PC-9 (cell line): ENCODE data around the gene ZNF428. TPM values are rescaled to one million over a fixed set of nuclear protein-coding genes. Genes with fewer than 3 reads are reported as not detected.

Experiments used
- BruUV-seq: library from RNA; stranded (reverse); fragments of 400-500 nt; replicated peaks from 2 replicates; lab custom pipeline; 2021; lab: Mats Ljungman, UMichigan
- CTCF ChIA-PET: fragments of 300-600 bp; sonication (Branson Sonifier 250); formaldehyde crosslinking; loops from one replicate; lab custom pipeline; 2022; ENCODE audit warnings: antibody characterized with exemption; lab: Charles Lee
- POLR2A ChIA-PET: fragments of 300-600 bp; sonication (Branson Sonifier 250); formaldehyde crosslinking; loops from one replicate; lab custom pipeline; 2022; ENCODE audit warnings: antibody characterized with exemption; ENCODE audit not compliant: unreplicated experiment; lab: Charles Lee
- DNase-seq, 2 experiments: peaks; one replicate each; pipeline versions ENCODE4 v3.0.0 to v3.0.0-alpha.2; 2015 to 2022; ENCODE audit warnings: mixed read lengths in 1 of 2
- H2AFZ ChIP-seq: fragments of 200-600 bp; sonication (generic); 2 replicates; pipeline ENCODE4 v1.8.1; 2017; ENCODE audit warnings: antibody characterized with exemption
- H3F3A ChIP-seq: fragments of 200-600 bp; sonication (generic); 2 replicates; pipeline ENCODE4 v1.8.1; 2017; ENCODE audit warnings: antibody characterized with exemption, mild to moderate bottlenecking, low read depth; ENCODE audit not compliant: insufficient read depth
- H3K27ac ChIP-seq: fragments of 200-600 bp; sonication (generic); 2 replicates; pipeline ENCODE4 v1.6.1; 2016; ENCODE audit warnings: mixed run types
- H3K27me3 ChIP-seq: fragments of 200-600 bp; sonication (generic); 2 replicates; pipeline ENCODE4 v1.6.1; 2016; ENCODE audit warnings: low read depth, mixed run types; ENCODE audit not compliant: insufficient read depth
- H3K36me3 ChIP-seq: fragments of 200-600 bp; sonication (generic); 2 replicates; pipeline ENCODE4 v1.6.1; 2016; ENCODE audit warnings: low read depth, mixed run types
- H3K4me1 ChIP-seq: fragments of 200-600 bp; sonication (generic); replicated peaks from 2 replicates; pipeline ENCODE4 v1.6.1; 2016; ENCODE audit warnings: mixed run types; ENCODE audit not compliant: insufficient read depth
- H3K4me2 ChIP-seq: fragments of 200-600 bp; sonication (generic); 2 replicates; pipeline ENCODE4 v1.6.1; 2017; ENCODE audit warnings: mixed run types
- H3K4me3 ChIP-seq: fragments of 200-600 bp; sonication (generic); 2 replicates; pipeline ENCODE4 v1.6.1; 2016; ENCODE audit warnings: mixed run types
- H3K79me2 ChIP-seq: fragments of 200-600 bp; sonication (generic); 2 replicates; pipeline ENCODE4 v1.6.1; 2017; ENCODE audit warnings: low read depth, mixed run types
- H3K9me2 ChIP-seq: fragments of 200-600 bp; sonication (generic); 2 replicates; pipeline ENCODE4 v1.8.1; 2017; ENCODE audit warnings: mild to moderate bottlenecking; ENCODE audit not compliant: insufficient read depth
- H3K9me3 ChIP-seq: fragments of 200-600 bp; sonication (generic); 2 replicates; pipeline ENCODE4 v1.8.1; 2016; ENCODE audit warnings: low read depth; ENCODE audit not compliant: insufficient read depth
- H4K20me1 ChIP-seq: fragments of 200-600 bp; sonication (generic); 2 replicates; pipeline ENCODE4 v1.8.1; 2017; ENCODE audit not compliant: insufficient read depth
- CTCF ChIP-seq: fragments of 200-600 bp; sonication (generic); conservative IDR thresholded peaks from 2 replicates; pipeline ENCODE4 v1.6.1; 2017; ENCODE audit warnings: mixed run types, antibody characterized with exemption, mild to moderate bottlenecking, moderate library complexity
- EZH2 ChIP-seq: fragments of 200-600 bp; sonication (generic); IDR thresholded peaks from 2 replicates; pipeline ENCODE4 v1.8.0; 2017; ENCODE audit warnings: antibody characterized with exemption, low read depth
- intact Hi-C: fragments of 100-400 bp; cut with micrococcal nuclease; formaldehyde crosslinking; loops from one replicate; pipeline ENCODE4 v1.10.0; 2022; ENCODE audit not compliant: unreplicated experiment
- total RNA-seq: library from RNA; stranded (reverse); gene quantifications from 2 replicates; pipeline ENCODE4 v1.2.3, GENCODE V29; 2021

Gene ZNF428
- total RNA-seq, 1 experiment from 2014 or later: 46.6 TPM

- no TSS peak for BruUV-seq
- H3K79me2 ChIP-seq: peaks cover 4% of the 10 kb centered on the region
- DNase-seq: no peak
- POLR2A ChIA-PET: no interaction called here
- H3K27ac ChIP-seq: no peak overlapping the region
- no peaks in the 10 kb centered on the region; the same call in 1 of the 2 replicates for H3K36me3 ChIP-seq
- H3F3A ChIP-seq: no peaks in the 10 kb centered on the region
- H3K4me3 ChIP-seq: no peak overlapping the region
- intact Hi-C loops: no loop called here
- H4K20me1 ChIP-seq: no peaks in the 10 kb centered on the region; the same call in 1 of the 2 replicates
- H3K4me1 ChIP-seq: peaks cover 4% of the 10 kb centered on the region; the same call in 1 of the 2 replicates
- no peaks in the 10 kb centered on the region for H3K9me3 ChIP-seq
- H3K4me2 ChIP-seq: no peak overlapping the region
- H3K27me3 ChIP-seq: no peaks in the 10 kb centered on the region
- no peak overlapping the region for H2AFZ ChIP-seq
- no peaks in the 10 kb centered on the region for H3K9me2 ChIP-seq
- TF ChIP-seq EZH2: no peak
- TF ChIP-seq CTCF: no peak
- CTCF ChIA-PET: no interaction called here
Observed at GRCh38 chr19:43569657-43570056, 49.8 kb downstream of the ZNF428 start.

- Histone ChIP-seq H2AFZ (no peak overlapping the region), H3K4me2 (no peak overlapping the region), H3F3A (peaks cover 8% of the 10 kb centered on the region; the same call in 1 of the 2 replicates), H3K27ac (no peak overlapping the region), H3K9me2 (no peaks in the 10 kb centered on the region), H3K27me3 (no peaks in the 10 kb centered on the region), H3K79me2 (no peaks in the 10 kb centered on the region), H3K9me3 (no peaks in the 10 kb centered on the region), H4K20me1 (no peaks in the 10 kb centered on the region; the same call in 1 of the 2 replicates), H3K4me3 (no peak overlapping the region), H3K4me1 (no peaks in the 10 kb centered on the region), H3K36me3 (no peaks in the 10 kb centered on the region)
- no TSS peak for BruUV-seq
- intact Hi-C loops: no loop called here
- POLR2A ChIA-PET: no interaction called here
- CTCF ChIA-PET: no interaction called here
- DNase-seq: no peak
- no peak for TF ChIP-seq EZH2
- no peak for TF ChIP-seq CTCF
Observed at GRCh38 chr19:43564800-43565199, 54.6 kb downstream of the ZNF428 start.

GRCh38 chr19:43563816-43564457 lies 55.5 kb downstream of the ZNF428 start:
- TF ChIP-seq EZH2 (no peak), CTCF (no peak)
- intact Hi-C loops: no loop called here
- H3K27ac ChIP-seq: no peak overlapping the region
- H3K27me3 ChIP-seq: no peaks in the 10 kb centered on the region
- H3K36me3 ChIP-seq: no peaks in the 10 kb centered on the region
- DNase-seq: no peak
- no peaks in the 10 kb centered on the region for H3K9me3 ChIP-seq
- CTCF ChIA-PET: no interaction called here
- H3K79me2 ChIP-seq: no peaks in the 10 kb centered on the region
- H3K4me1 ChIP-seq: no peaks in the 10 kb centered on the region
- no peak overlapping the region for H3K4me2 ChIP-seq
- no peaks in the 10 kb centered on the region; the same call in 1 of the 2 replicates for H4K20me1 ChIP-seq
- POLR2A ChIA-PET: no interaction called here
- no TSS peak for BruUV-seq
- H3K4me3 ChIP-seq: no peak overlapping the region
- peaks cover 8% of the 10 kb centered on the region; the same call in 1 of the 2 replicates for H3F3A ChIP-seq
- H2AFZ ChIP-seq: no peak overlapping the region
- no peaks in the 10 kb centered on the region for H3K9me2 ChIP-seq
